GM12864 (cell line): ENCODE data around the gene CDHR1.

ENCODE experiments used
- DNase-seq: peaks from one replicate; pipeline ENCODE4 v3.0.0-alpha.2; 2011; ENCODE audit warnings: low read depth
- H3K4me3 ChIP-seq: 2 replicates; pipeline ENCODE4 v1.5.1; 2011; ENCODE audit warnings: mild to moderate bottlenecking, low read depth, low read length, control low read depth
- CTCF ChIP-seq: IDR thresholded peaks from 2 replicates; pipeline ENCODE4 v1.5.1; 2011; ENCODE audit warnings: low read depth, mild to moderate bottlenecking, moderate library complexity, low read length, control low read depth, inconsistent platforms; ENCODE audit errors: missing control alignments

Gene CDHR1

GRCh38 chr10:84205853-84206525 is 11.7 kb downstream of the CDHR1 start:
- TF ChIP-seq CTCF, result no peak

DNA sequence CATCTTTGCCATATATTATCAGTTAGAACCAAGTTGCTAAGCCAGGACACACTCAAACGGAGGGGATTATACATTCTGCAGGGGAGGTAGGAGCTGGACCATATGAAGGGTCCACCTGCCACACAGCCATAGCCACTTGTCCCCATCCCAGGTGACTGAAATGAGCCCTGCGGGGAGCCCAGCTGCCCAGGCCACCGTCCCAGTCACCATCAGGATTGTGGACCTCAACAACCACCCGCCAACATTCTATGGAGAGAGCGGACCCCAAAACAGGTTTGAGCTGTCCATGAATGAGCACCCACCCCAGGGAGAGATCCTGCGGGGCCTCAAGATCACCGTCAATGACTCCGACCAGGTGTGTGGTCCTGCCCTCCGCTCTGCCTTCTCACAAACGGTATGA is 13.7 kb downstream of the CDHR1 start:
- H3K4me3 ChIP-seq, result no peak overlapping the region
- TF ChIP-seq CTCF, result no peak
- DNase-seq, result no peak

More at GRCh38 chr10:84205853-84206525, 11.7 kb downstream of the CDHR1 start:
- DNase-seq, result no peak
- no peak overlapping the region for H3K4me3 ChIP-seq

GRCh38 chr10:84211566-84211965 is 17.2 kb downstream of the CDHR1 start:
- TF ChIP-seq CTCF, result no peak
- H3K4me3 ChIP-seq, result no peak overlapping the region
- no peak for DNase-seq

DNA sequence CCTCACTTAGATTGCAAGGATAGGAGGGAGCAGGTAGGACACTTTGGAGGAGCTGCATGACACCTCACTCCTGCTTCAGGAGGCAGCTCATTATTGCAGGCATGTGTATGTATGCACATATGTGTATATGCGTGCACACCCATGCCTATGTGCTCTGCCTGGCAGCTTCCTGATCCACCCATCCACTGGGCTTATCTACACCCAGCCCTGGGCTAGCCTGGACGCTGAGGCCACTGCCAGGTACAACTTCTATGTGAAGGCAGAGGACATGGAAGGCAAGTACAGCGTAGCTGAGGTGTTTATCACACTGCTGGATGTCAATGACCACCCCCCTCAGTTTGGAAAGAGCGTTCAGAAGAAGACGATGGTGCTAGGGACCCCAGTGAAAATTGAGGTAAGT is 17.7 kb downstream of the CDHR1 start:
- TF ChIP-seq CTCF, result no peak
- no peak for DNase-seq
- H3K4me3 ChIP-seq, result no peak overlapping the region

DNA sequence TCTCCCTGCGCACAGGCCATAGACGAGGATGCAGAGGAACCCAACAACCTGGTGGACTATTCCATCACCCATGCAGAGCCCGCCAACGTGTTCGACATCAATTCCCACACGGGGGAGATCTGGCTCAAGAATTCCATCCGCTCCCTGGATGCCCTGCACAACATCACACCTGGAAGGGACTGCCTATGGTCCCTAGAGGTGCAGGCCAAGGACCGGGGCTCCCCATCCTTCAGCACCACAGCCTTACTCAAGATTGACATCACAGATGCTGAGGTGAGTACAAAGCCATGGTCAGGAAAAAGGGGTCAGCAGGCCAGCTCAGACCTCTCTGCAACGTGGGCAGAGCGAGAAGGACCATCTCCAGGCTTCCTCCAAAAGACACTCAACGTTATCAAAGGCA is 18.7 kb downstream of the CDHR1 start:
- no peak for TF ChIP-seq CTCF
- no peak for DNase-seq
- no peak overlapping the region for H3K4me3 ChIP-seq

DNA sequence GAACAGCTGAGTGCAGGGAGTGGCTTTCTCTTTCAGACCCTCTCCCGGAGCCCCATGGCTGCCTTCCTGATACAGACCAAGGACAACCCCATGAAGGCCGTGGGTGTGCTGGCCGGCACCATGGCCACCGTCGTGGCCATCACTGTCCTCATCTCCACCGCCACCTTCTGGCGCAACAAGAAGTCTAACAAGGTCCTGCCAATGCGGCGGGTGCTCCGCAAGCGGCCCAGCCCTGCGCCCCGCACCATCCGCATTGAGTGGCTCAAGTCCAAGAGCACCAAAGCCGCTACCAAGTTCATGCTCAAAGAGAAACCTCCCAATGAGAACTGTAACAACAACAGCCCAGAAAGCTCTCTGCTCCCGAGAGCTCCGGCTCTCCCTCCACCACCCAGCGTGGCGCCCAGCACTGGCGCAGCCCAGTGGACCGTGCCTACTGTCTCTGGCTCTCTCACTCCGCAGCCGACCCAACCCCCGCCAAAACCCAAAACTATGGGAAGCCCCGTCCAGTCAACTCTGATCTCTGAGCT is 19.8 kb downstream of the CDHR1 start:
- no peak overlapping the region for H3K4me3 ChIP-seq
- no peak for DNase-seq
- TF ChIP-seq CTCF, result no peak

DNA sequence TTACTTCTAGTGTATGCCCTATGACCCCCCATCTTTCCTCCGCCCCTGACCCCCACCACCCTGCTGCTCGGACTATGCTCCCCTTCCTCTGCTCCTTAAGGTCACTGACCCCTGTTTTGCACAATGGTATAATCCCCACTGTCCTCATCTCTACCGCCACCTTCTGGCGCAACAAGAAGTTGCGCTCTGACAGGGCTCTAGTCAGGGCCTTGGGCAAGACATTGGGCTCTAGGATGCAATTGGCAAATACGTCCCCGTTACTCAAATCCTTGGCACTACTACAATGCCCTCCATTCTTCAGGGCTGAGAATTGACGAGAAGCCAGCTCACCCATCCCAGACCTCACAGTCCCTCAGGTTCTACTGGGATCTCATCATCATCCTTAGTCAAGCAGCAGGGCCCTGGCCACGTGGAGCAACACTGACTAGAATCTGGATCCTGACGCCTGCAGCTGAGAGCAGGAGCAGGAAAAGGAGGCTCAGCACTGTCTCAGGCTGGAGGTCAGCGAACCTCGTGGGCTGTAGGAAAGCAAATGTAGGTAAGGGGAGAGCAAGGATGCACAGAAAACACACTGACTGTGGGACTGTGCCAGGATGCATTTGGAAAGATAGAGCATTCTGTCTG is 20.4 kb downstream of the CDHR1 start:
- no peak overlapping the region for H3K4me3 ChIP-seq
- peak; percentile 77 for TF ChIP-seq CTCF
- DNase-seq, result no peak
